ENCODE measurements around the gene ZNF280C.

DNA sequence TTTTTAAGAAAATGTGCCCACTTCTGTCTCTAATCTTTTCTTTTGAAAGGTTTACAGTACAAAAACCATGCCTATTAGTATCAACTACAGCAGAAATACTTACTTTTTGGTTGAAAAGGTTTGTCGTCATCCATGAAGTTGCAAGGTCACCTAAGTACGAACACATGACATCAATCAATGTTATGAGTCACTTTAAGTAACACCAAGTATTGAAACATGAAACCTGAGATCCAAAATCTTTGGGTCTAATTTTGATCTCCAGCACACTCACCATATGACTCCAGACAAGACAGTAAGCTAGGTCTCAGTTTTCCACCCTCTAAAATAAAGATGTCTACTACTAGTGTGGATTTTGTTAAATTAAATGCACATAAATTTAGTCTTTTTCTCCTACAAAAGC is 8.4 kb downstream of the ZNF280C start:
- TF ChIP-seq, protein P1, sequence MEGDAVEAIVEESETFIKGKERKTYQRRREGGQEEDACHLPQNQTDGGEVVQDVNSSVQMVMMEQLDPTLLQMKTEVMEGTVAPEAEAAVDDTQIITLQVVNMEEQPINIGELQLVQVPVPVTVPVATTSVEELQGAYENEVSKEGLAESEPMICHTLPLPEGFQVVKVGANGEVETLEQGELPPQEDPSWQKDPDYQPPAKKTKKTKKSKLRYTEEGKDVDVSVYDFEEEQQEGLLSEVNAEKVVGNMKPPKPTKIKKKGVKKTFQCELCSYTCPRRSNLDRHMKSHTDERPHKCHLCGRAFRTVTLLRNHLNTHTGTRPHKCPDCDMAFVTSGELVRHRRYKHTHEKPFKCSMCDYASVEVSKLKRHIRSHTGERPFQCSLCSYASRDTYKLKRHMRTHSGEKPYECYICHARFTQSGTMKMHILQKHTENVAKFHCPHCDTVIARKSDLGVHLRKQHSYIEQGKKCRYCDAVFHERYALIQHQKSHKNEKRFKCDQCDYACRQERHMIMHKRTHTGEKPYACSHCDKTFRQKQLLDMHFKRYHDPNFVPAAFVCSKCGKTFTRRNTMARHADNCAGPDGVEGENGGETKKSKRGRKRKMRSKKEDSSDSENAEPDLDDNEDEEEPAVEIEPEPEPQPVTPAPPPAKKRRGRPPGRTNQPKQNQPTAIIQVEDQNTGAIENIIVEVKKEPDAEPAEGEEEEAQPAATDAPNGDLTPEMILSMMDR (IDR thresholded peaks at IDR 0.05), result no peak
- TF ChIP-seq NFYB (CRISPR knock-in tag; conservative IDR thresholded peaks at IDR 0.05; ENCODE audit: low read depth), result no peak

Measured in WTC11 (cell line).